MV-4-11 (cell line): ENCODE data around the gene PAPPA2.
"Not testable (repeated sequence)": the region's sequence is repeated elsewhere in the genome, so short reads cannot be mapped to it uniquely, and the experiment has no call there.

ENCODE experiments used
- DNase-seq: peaks from one replicate; lab custom pipeline; 2025; lab: John Stamatoyannopoulos, UW

PAPPA2 gene

GRCh38 chr1:176693697-176694329 lies 230.8 kb downstream of the PAPPA2 start:
- no peak for DNase-seq

- DNase-seq = no peak
Observed at GRCh38 chr1:176694713-176695112, 231.7 kb downstream of the PAPPA2 start.

GRCh38 chr1:176696109-176696508 lies 233.1 kb downstream of the PAPPA2 start:
- DNase-seq = no peak

- DNase-seq = no peak
Observed at GRCh38 chr1:176696689-176697088, 233.7 kb downstream of the PAPPA2 start.

- no peak for DNase-seq
Observed at GRCh38 chr1:176699821-176700220, 236.8 kb downstream of the PAPPA2 start.

- no peak for DNase-seq
Observed at GRCh38 chr1:176701151-176701866, 238.3 kb downstream of the PAPPA2 start.

- no peak for DNase-seq
Observed at GRCh38 chr1:176702901-176703300, 239.9 kb downstream of the PAPPA2 start.

- no peak for DNase-seq
Observed at GRCh38 chr1:176705585-176705984, 242.6 kb downstream of the PAPPA2 start.

- peak; percentile 24 for DNase-seq
Observed at GRCh38 chr1:176717066-176717750, 254.2 kb downstream of the PAPPA2 start.

- peak; percentile 23 for DNase-seq
Observed at GRCh38 chr1:176719447-176719846, 256.5 kb downstream of the PAPPA2 start.

- no peak for DNase-seq
Observed at GRCh38 chr1:176720838-176721237, 257.9 kb downstream of the PAPPA2 start.

- no peak for DNase-seq
Observed at GRCh38 chr1:176733661-176734060, 270.7 kb downstream of the PAPPA2 start.

- DNase-seq = no peak
Observed at GRCh38 chr1:176735201-176735600, 272.2 kb downstream of the PAPPA2 start.

- DNase-seq = no peak
Observed at GRCh38 chr1:176736015-176736414, 273.0 kb downstream of the PAPPA2 start.

GRCh38 chr1:176741181-176741580 lies 278.2 kb downstream of the PAPPA2 start:
- DNase-seq = no peak

GRCh38 chr1:176742322-176742721 lies 279.3 kb downstream of the PAPPA2 start:
- DNase-seq = no peak

- DNase-seq = no peak
Observed at GRCh38 chr1:176744142-176744541, 281.2 kb downstream of the PAPPA2 start.

GRCh38 chr1:176745945-176746344 lies 283.0 kb downstream of the PAPPA2 start:
- peak; percentile 20 for DNase-seq

GRCh38 chr1:176752505-176752904 lies 289.5 kb downstream of the PAPPA2 start:
- DNase-seq = no peak

GRCh38 chr1:176754676-176755075 lies 291.7 kb downstream of the PAPPA2 start:
- DNase-seq = no peak

- not testable (repeated sequence) for DNase-seq
Observed at GRCh38 chr1:176756817-176757216, 293.8 kb downstream of the PAPPA2 start.

GRCh38 chr1:176765608-176766007 lies 302.6 kb downstream of the PAPPA2 start:
- no peak for DNase-seq

- no peak for DNase-seq
Observed at GRCh38 chr1:176766779-176767178, 303.8 kb downstream of the PAPPA2 start.
